ENCODE results near the gene JOSD2. TPM values are rescaled to one million over a fixed set of nuclear protein-coding genes. Genes with fewer than 3 reads are reported as not detected.

JOSD2 gene
- total RNA-seq, 4 donors from 2014 or later: 1.8 to 22.8 (median 5.5) TPM

- intact Hi-C loops (cut with DNase I; ENCODE audit: low total_unique reads): no loop called here
- no peak for DNase-seq
- Histone ChIP-seq H3K9me3 (no peaks in the 10 kb centered on the region), H3K27me3 (no peaks in the 10 kb centered on the region), H3K36me3 (no peaks in the 10 kb centered on the region), H3K4me3 (no peak overlapping the region), H3K27ac (no peak overlapping the region), H3K4me1 (no peaks in the 10 kb centered on the region)
- TF ChIP-seq POLR2A (IDR thresholded peaks at IDR 0.05) (no peak), CTCF (IDR thresholded peaks at IDR 0.05) (no peak)
Observed at GRCh38 chr19:50522881-50523280, 11.9 kb upstream of the JOSD2 start.

- DNase-seq: no peak
- Histone ChIP-seq H3K4me3 (no peak overlapping the region), H3K4me1 (no peaks in the 10 kb centered on the region)
Observed at GRCh38 chr19:50520822-50521465, 10.0 kb upstream of the JOSD2 start.

GRCh38 chr19:50519006-50519575 lies 8.1 kb upstream of the JOSD2 start:
- DNase-seq: no peak
- no peaks in the 10 kb centered on the region for H3K36me3 ChIP-seq
- H3K9me3 ChIP-seq: no peaks in the 10 kb centered on the region
- TF ChIP-seq POLR2A (IDR thresholded peaks at IDR 0.05) (no peak), CTCF (IDR thresholded peaks at IDR 0.05) (no peak)
- no peaks in the 10 kb centered on the region for H3K4me1 ChIP-seq
- H3K27me3 ChIP-seq: no peaks in the 10 kb centered on the region
- no peak overlapping the region for H3K27ac ChIP-seq
- no peak overlapping the region for H3K4me3 ChIP-seq
- intact Hi-C loops (cut with DNase I; ENCODE audit: low total_unique reads): no loop called here

More at GRCh38 chr19:50520822-50521465, 10.0 kb upstream of the JOSD2 start:
- Histone ChIP-seq H3K27ac (no peak overlapping the region), H3K27me3 (no peaks in the 10 kb centered on the region), H3K36me3 (no peaks in the 10 kb centered on the region), H3K9me3 (no peaks in the 10 kb centered on the region)
- no peak for TF ChIP-seq POLR2A (IDR thresholded peaks at IDR 0.05)
- TF ChIP-seq CTCF (IDR thresholded peaks at IDR 0.05): no peak
- intact Hi-C loops (cut with DNase I; ENCODE audit: low total_unique reads): no loop called here

- no peak for TF ChIP-seq CTCF (IDR thresholded peaks at IDR 0.05)
- no peak for TF ChIP-seq POLR2A (IDR thresholded peaks at IDR 0.05)
- no peaks in the 10 kb centered on the region for H3K36me3 ChIP-seq
- no peak overlapping the region for H3K27ac ChIP-seq
- intact Hi-C loops (cut with DNase I; ENCODE audit: low total_unique reads): no loop called here
- no peaks in the 10 kb centered on the region for H3K9me3 ChIP-seq
- H3K4me3 ChIP-seq: no peak overlapping the region
- no peaks in the 10 kb centered on the region for H3K4me1 ChIP-seq
- no peak for DNase-seq
- H3K27me3 ChIP-seq: no peaks in the 10 kb centered on the region
Observed at GRCh38 chr19:50518091-50519005, 7.4 kb upstream of the JOSD2 start.

GRCh38 chr19:50517704-50518075 lies 6.7 kb upstream of the JOSD2 start:
- Histone ChIP-seq H3K4me3 (no peak overlapping the region), H3K9me3 (no peaks in the 10 kb centered on the region), H3K4me1 (no peaks in the 10 kb centered on the region), H3K27me3 (no peaks in the 10 kb centered on the region), H3K27ac (no peak overlapping the region), H3K36me3 (no peaks in the 10 kb centered on the region)
- DNase-seq: no peak
- intact Hi-C loops (cut with DNase I; ENCODE audit: low total_unique reads): no loop called here
- TF ChIP-seq CTCF (IDR thresholded peaks at IDR 0.05): no peak
- TF ChIP-seq POLR2A (IDR thresholded peaks at IDR 0.05): no peak
